HEK293 (cell line): Measurements from ENCODE around the gene GDI2.

Source experiments
- ZNF121 ChIP-seq: fragments of 450-650 bp; formaldehyde crosslinking; IDR thresholded peaks from 2 replicates; pipeline ENCODE4 v1.5.1; 2016; ENCODE audit warnings: missing biosample characterization, missing genetic modification characterization
- TF ChIP-seq, protein P1 (sequence below): sonication (generic); formaldehyde crosslinking; IDR thresholded peaks from 2 replicates; pipeline ENCODE4 v1.8.1; 2022; ENCODE audit warnings: mild to moderate bottlenecking, moderate library complexity, missing genetic modification reagents

- no peak for TF ChIP-seq ZNF121 (tag by site-specific recombination)
- TF ChIP-seq, protein P1, sequence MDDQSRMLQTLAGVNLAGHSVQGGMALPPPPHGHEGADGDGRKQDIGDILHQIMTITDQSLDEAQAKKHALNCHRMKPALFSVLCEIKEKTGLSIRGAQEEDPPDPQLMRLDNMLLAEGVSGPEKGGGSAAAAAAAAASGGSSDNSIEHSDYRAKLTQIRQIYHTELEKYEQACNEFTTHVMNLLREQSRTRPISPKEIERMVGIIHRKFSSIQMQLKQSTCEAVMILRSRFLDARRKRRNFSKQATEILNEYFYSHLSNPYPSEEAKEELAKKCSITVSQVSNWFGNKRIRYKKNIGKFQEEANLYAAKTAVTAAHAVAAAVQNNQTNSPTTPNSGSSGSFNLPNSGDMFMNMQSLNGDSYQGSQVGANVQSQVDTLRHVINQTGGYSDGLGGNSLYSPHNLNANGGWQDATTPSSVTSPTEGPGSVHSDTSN (CRISPR knock-in tag) = no peak
Observed at GRCh38 chr10:5751601-5752253, 61.5 kb downstream of the GDI2 start.
